HepG2 (cell line): ENCODE data around the gene PTPN3. TPM values are rescaled to one million over a fixed set of nuclear protein-coding genes. Genes with fewer than 3 reads are reported as not detected.
"Not testable (repeated sequence)": the region's sequence is repeated elsewhere in the genome, so short reads cannot be mapped to it uniquely, and the experiment has no call there.

Source experiments
- ATAC-seq: fragments of 200-7000 bp; cut with Tn5 transposase; 3 replicates; pipeline ENCODE4 v1.9.1; 2020; ENCODE audit warnings: mild to moderate bottlenecking, moderate library complexity
- BruUV-seq: library from RNA; stranded (reverse); fragments of 400-500 nt; replicated peaks from 2 replicates; lab custom pipeline; 2021; lab: Mats Ljungman, UMichigan
- CTCF ChIA-PET: fragments of 300-600 bp; formaldehyde crosslinking; extraction: SDS; loops from one replicate; lab custom pipeline; 2021; ENCODE audit warnings: low total read pairs, inconsistent platforms, low intra/inter-chr PET ratio; lab: Yijun Ruan, JAX
- POLR2A ChIA-PET: fragments of 350-600 bp; sonication (Branson Sonifier 250); formaldehyde crosslinking; loops from one replicate; lab custom pipeline; 2020; ENCODE audit warnings: antibody characterized with exemption, inconsistent platforms; lab: Yijun Ruan, JAX
- DNase-seq: peaks from one replicate; pipeline ENCODE4 v3.0.0-alpha.2; 2015; ENCODE audit warnings: low spot score
- FAIRE-seq: peaks from 3 replicates; lab custom pipeline; 2011; peaks lifted over from hg19 to GRCh38; lab: Jason Lieb, UNC
- H2AFZ ChIP-seq: one replicate; pipeline ENCODE4 v1.6.1; 2011; ENCODE audit warnings: low read length, inconsistent platforms
- H3K27ac ChIP-seq: fragments of 300-600 bp; 3 replicates; pipeline ENCODE4 v1.8.0; 2011; ENCODE audit warnings: mixed run types, mild to moderate bottlenecking, mixed read lengths, low read length, inconsistent platforms; ENCODE audit not compliant: insufficient read depth; ENCODE audit errors: extremely low read length
- H3K27me3 ChIP-seq, 2 experiments: fragments of 200-600 bp in 1 of 2; 2 replicates in 1 of 2; 3 replicates in 1 of 2; pipeline versions ENCODE4 v1.6.0 to v1.8.0; 2011; ENCODE audit warnings: low read length in 2 of 2, mild to moderate bottlenecking in 2 of 2, moderate library complexity in 2 of 2, inconsistent platforms in 1 of 2; ENCODE audit not compliant: insufficient read depth in 2 of 2, control insufficient read depth in 1 of 2
- H3K36me3 ChIP-seq, 2 experiments: fragments of 200-600 bp in 1 of 2; replicated peaks in 1 of 2; 2 replicates in 1 of 2; 3 replicates in 1 of 2; pipeline versions ENCODE4 v1.5.1 to v1.8.0; 2011; ENCODE audit warnings: low read length in 2 of 2, inconsistent platforms in 1 of 2; ENCODE audit not compliant: insufficient read depth in 2 of 2, control insufficient read depth in 1 of 2
- H3K4me1 ChIP-seq: 2 replicates; pipeline ENCODE4 v1.5.1; 2012; ENCODE audit warnings: low read length, inconsistent platforms; ENCODE audit not compliant: insufficient read depth
- H3K4me2 ChIP-seq: 2 replicates; pipeline ENCODE4 v1.6.0; 2011; ENCODE audit warnings: low read depth, low read length, inconsistent platforms
- H3K4me3 ChIP-seq, 3 experiments: fragments of 200-600 bp in 1 of 3; sonication (generic), shearing (Covaris generic) in 1 of 3; replicated peaks in 1 of 3; 2 replicates each; pipeline ENCODE4 v1.5.1; 2011 to 2016; ENCODE audit warnings: low read length in 3 of 3, inconsistent platforms in 2 of 3, low read depth in 2 of 3, mild to moderate bottlenecking in 2 of 3, control low read depth in 1 of 3, mixed read lengths in 1 of 3; ENCODE audit not compliant: insufficient read depth in 1 of 3
- H3K79me2 ChIP-seq: one replicate; pipeline ENCODE4 v1.6.1; 2011; ENCODE audit warnings: low read length, inconsistent platforms; ENCODE audit not compliant: insufficient read depth
- H3K9ac ChIP-seq: 2 replicates; pipeline ENCODE4 v1.6.0; 2011; ENCODE audit warnings: mild to moderate bottlenecking, low read depth, low read length, inconsistent platforms; ENCODE audit not compliant: insufficient read depth
- H3K9me3 ChIP-seq: 2 replicates; pipeline ENCODE4 v1.5.1; 2012; ENCODE audit warnings: mild to moderate bottlenecking, low read length
- H4K20me1 ChIP-seq: 2 replicates; pipeline ENCODE4 v1.6.0; 2011; ENCODE audit warnings: inconsistent platforms, mild to moderate bottlenecking, low read length, moderate library complexity; ENCODE audit not compliant: insufficient read depth
- CHD4 ChIP-seq: fragments of 200-600 bp; sonication (generic); IDR thresholded peaks from 2 replicates; pipeline ENCODE4 v1.7.0; 2017; ENCODE audit warnings: mild to moderate bottlenecking, low read length, borderline replicate concordance
- FOXA1 ChIP-seq, 2 experiments: fragments of 450-650 bp in 1 of 2; sonication (generic) in 1 of 2; formaldehyde crosslinking in 1 of 2; IDR thresholded peaks; 2 replicates each; pipeline versions ENCODE4 v1.4.0 to v1.6.1; 2016 to 2020; ENCODE audit warnings: missing genetic modification reagents in 1 of 2
- USF2 ChIP-seq, 2 experiments: sonication (generic) in 1 of 2; formaldehyde crosslinking in 1 of 2; IDR thresholded peaks; 2 replicates each; pipeline versions ENCODE4 v1.5.1 to v1.6.1; 2011 to 2020; ENCODE audit warnings: borderline replicate concordance in 1 of 2, low read depth in 1 of 2, low read length in 1 of 2, mild to moderate bottlenecking in 1 of 2, missing genetic modification reagents in 1 of 2, moderate library complexity in 1 of 2
- ZNF407 ChIP-seq: sonication (generic); formaldehyde crosslinking; IDR thresholded peaks from one replicate; pipeline ENCODE4 v1.5.1; 2020; ENCODE audit warnings: mild to moderate bottlenecking, missing genetic modification reagents; ENCODE audit errors: not compliant biosample characterization
- ZSCAN25 ChIP-seq: sonication (generic); formaldehyde crosslinking; IDR thresholded peaks from 2 replicates; pipeline ENCODE4 v1.8.0; 2022; ENCODE audit warnings: mild to moderate bottlenecking, missing genetic modification reagents
- WGBS: methylation state at CpG from one replicate; pipeline ENCODE4 v1.1.6; 2017; ENCODE audit warnings: low lambda C conversion rate; 5-methylcytosine and 5-hydroxymethylcytosine counted together
- in situ Hi-C: cut with HindIII; loops from 2 replicates; pipeline ENCODE4 v1.10.0; 2017; ENCODE audit warnings: low pct_unique_long_range_greater_than_20kb; ENCODE audit not compliant: extremely low pct_ligation_motif_present
- intact Hi-C: fragments of 100-400 bp; cut with micrococcal nuclease; formaldehyde crosslinking; loops from one replicate; pipeline ENCODE4 v1.10.0; 2022; ENCODE audit not compliant: unreplicated experiment
- polyA plus RNA-seq, 8 experiments: library from polyadenylated mRNA; depleted of rRNA in 3 of 8; stranded (reverse) in 7 of 8; unstranded in 1 of 8; fragments of >200 nt; fragmentation: Illumina TruSeq in 4 of 8; extraction: Trizol in 4 of 8; gene quantifications; 2 replicates each; pipeline versions ENCODE4 v1.2.1 to v1.2.3, GENCODE V29; 2011 to 2016; ENCODE audit warnings: low read depth in 4 of 8, missing spikeins in 1 of 8, mixed read lengths in 1 of 8; ENCODE audit not compliant: insufficient read depth in 1 of 8
- total RNA-seq, 5 experiments: library from RNA; depleted of rRNA; stranded (reverse); fragments of >200 nt; fragmentation: Illumina TruSeq; extraction: Trizol; gene quantifications; 2 replicates each; pipeline ENCODE4 v1.2.3, GENCODE V29; 2016; ENCODE audit warnings: low read depth in 1 of 5

PTPN3 gene
- total and polyA plus RNA-seq, 2 of the 13 experiments (the other 11 are each of a cell fraction or from before 2014, with no cell fraction given) = 5.6 to 20.5 TPM

GRCh38 chr9:109532652-109533051 lies 34.5 kb upstream of the PTPN3 start:
- intact Hi-C loops, H3K36me3 ChIP-seq, in situ Hi-C loops, H3K27ac ChIP-seq, ATAC-seq, H3K4me1 ChIP-seq, H3K27me3 ChIP-seq, FAIRE-seq, CTCF ChIA-PET, POLR2A ChIA-PET, BruUV-seq, H3K79me2 ChIP-seq, H3K9me3 ChIP-seq, H3K9ac ChIP-seq, DNase-seq, H4K20me1 ChIP-seq, H2AFZ ChIP-seq, H3K4me3 ChIP-seq, H3K4me2 ChIP-seq: not testable (repeated sequence)
- 71% methylated on average over 13 of the region's 13 CpGs for WGBS

GRCh38 chr9:109522106-109522505 lies 24.0 kb upstream of the PTPN3 start:
- WGBS = under 1% methylated on average over 6 of the region's 6 CpGs
- no peak overlapping the region for H2AFZ ChIP-seq
- H3K9me3 ChIP-seq = no peaks in the 10 kb centered on the region
- no TSS peak for BruUV-seq
- no peak overlapping the region for H3K9ac ChIP-seq
- no peaks in the 10 kb centered on the region for H4K20me1 ChIP-seq
- H3K27me3 ChIP-seq = no peaks in the 10 kb centered on the region
- CTCF ChIA-PET = interaction anchor here (2.4 kb wide), 1 partner anchor 53 kb away, joined by 14 read pairs; no protein-coding TSS in a partner anchor
- no peaks in the 10 kb centered on the region for H3K36me3 ChIP-seq
- H3K4me1 ChIP-seq = no peaks in the 10 kb centered on the region
- no peak for DNase-seq
- in situ Hi-C loops = loop anchor here (25.0 kb wide), 1 partner anchor 335 kb away; no protein-coding TSS in a partner anchor
- no peak for ATAC-seq
- H3K4me3 ChIP-seq = no peak overlapping the region
- no peaks in the 10 kb centered on the region for H3K79me2 ChIP-seq
- TF ChIP-seq ZNF407 (no peak), USF2 (IDR thresholded peaks at IDR 0.05; ENCODE audit: low read depth, low read length) (no peak), USF2 (CRISPR knock-in tag; IDR thresholded peaks at IDR 0.05; ENCODE audit: borderline replicate concordance) (no peak), CHD4 (no peak), FOXA1 (IDR thresholded peaks at IDR 0.05) (no peak), FOXA1 (CRISPR knock-in tag; IDR thresholded peaks at IDR 0.05) (no peak), ZSCAN25 (CRISPR knock-in tag) (no peak)
- TF ChIP-seq, all 625 proteins: peak for 0
- POLR2A ChIA-PET = no interaction called here
- intact Hi-C loops = no loop called here
- no peak overlapping the region for H3K4me2 ChIP-seq
- no peak overlapping the region for H3K27ac ChIP-seq
- no peak for FAIRE-seq
